ENCODE measurements around the gene FHL5. TPM values are rescaled to one million over a fixed set of nuclear protein-coding genes. Genes with fewer than 3 reads are reported as not detected.

FHL5 gene
- total and polyA plus RNA-seq, 2 donors (not counting 1 experiment from before 2014, with no cell fraction given) = not detected

- ATAC-seq (ENCODE audit: low read depth) (no peak), DNase-seq (no peak)
- Mint-ChIP-seq H3K4me1 (peaks cover 5% of the 10 kb centered on the region), H3K27me3 (peaks cover 11% of the 10 kb centered on the region), H3K27ac (no peak overlapping the region), H3K4me3 (no peak overlapping the region), H3K9me3 (ENCODE audit: insufficient read depth) (no peaks in the 10 kb centered on the region)
- Histone ChIP-seq H3K4me3 (ENCODE audit: control extremely low read depth in 1 of 5, extremely low read depth in 1 of 5, insufficient read depth in 1 of 5, low read depth in 2 of 5, low read length in 4 of 5) (no peak overlapping the region), H3K36me3 (replicated peaks in 1 of 2; ENCODE audit: control extremely low read depth in 1 of 2, control insufficient read depth in 1 of 2, extremely low read depth in 1 of 2, insufficient read depth in 2 of 2, low read length in 1 of 2) (no peaks in the 10 kb centered on the region), H3K27ac (ENCODE audit: low read length in 2 of 2) (no peak overlapping the region), H3K4me2 (replicated peaks; ENCODE audit: low read depth, low read length, poor library complexity, severe bottlenecking) (no peak overlapping the region), H3K27me3 (replicated peaks in 1 of 4; ENCODE audit: control extremely low read depth in 1 of 4, control insufficient read depth in 3 of 4, insufficient read depth in 4 of 4, low read length in 3 of 4) (peaks cover 0 to 6% (median 0%) of the 10 kb centered on the region in 4 experiments), H3K4me1 (ENCODE audit: control insufficient read depth in 2 of 2, insufficient read depth in 2 of 2, low read length in 2 of 2) (peaks cover 0 to 4% of the 10 kb centered on the region in 2 donors), H4K20me1 (ENCODE audit: control insufficient read depth, insufficient read depth, low read length, poor library complexity, severe bottlenecking) (no peaks in the 10 kb centered on the region), H3K79me2 (ENCODE audit: control insufficient read depth, insufficient read depth, low read length) (no peaks in the 10 kb centered on the region), H2AFZ (ENCODE audit: insufficient read depth, low read depth, low read length, poor library complexity, severe bottlenecking) (no peak overlapping the region), H3K9ac (ENCODE audit: low read length) (no peak overlapping the region), H3K9me3 (ENCODE audit: control extremely low read depth in 1 of 3, control insufficient read depth in 2 of 3, insufficient read depth in 1 of 3, low read length in 2 of 3) (peaks cover 0 to 3% (median 0%) of the 10 kb centered on the region in 3 donors)
- POLR2A ChIA-PET = no interaction called here
- intact Hi-C loops (cut with micrococcal nuclease) = no loop called here
- 100% methylated on average over 1 of the region's 1 CpG for WGBS (ENCODE audit: insufficient coverage)
- CTCF ChIA-PET = no interaction called here
- TF ChIP-seq EZH2 (IDR thresholded peaks at IDR 0.05; ENCODE audit: borderline replicate concordance, insufficient read depth, low read depth, low read length, poor library complexity, severe bottlenecking) (no peak), CTCF (IDR thresholded peaks at IDR 0.05) (no peak)
These were observed 90.3 kb downstream of the FHL5 start for GRCh38 chr6:96653181-96653580.

- Mint-ChIP-seq H3K4me1 (peaks cover 5% of the 10 kb centered on the region), H3K27me3 (peaks cover 11% of the 10 kb centered on the region), H3K4me3 (no peak overlapping the region), H3K9me3 (ENCODE audit: insufficient read depth) (peaks cover 3% of the 10 kb centered on the region), H3K27ac (no peak overlapping the region)
- H3K9me3 ChIP-seq (ENCODE audit: control extremely low read depth in 1 of 3, control insufficient read depth in 2 of 3, insufficient read depth in 1 of 3, low read length in 2 of 3) = peaks cover 0 to 3% (median 0%) of the 10 kb centered on the region in 3 donors
- no peak overlapping the region for H3K4me3 ChIP-seq (ENCODE audit: control extremely low read depth in 1 of 5, extremely low read depth in 1 of 5, insufficient read depth in 1 of 5, low read depth in 2 of 5, low read length in 4 of 5)
- ChIA-PET POLR2A (no interaction called here), CTCF (no interaction called here)
- H3K4me1 ChIP-seq (ENCODE audit: control insufficient read depth in 2 of 2, insufficient read depth in 2 of 2, low read length in 2 of 2) = peaks cover 0 to 4% of the 10 kb centered on the region in 2 donors
- no CpG with 5 or more reads among the region's 1 CpG for WGBS (ENCODE audit: insufficient coverage)
- H3K36me3 ChIP-seq (replicated peaks in 1 of 2; ENCODE audit: control extremely low read depth in 1 of 2, control insufficient read depth in 1 of 2, extremely low read depth in 1 of 2, insufficient read depth in 2 of 2, low read length in 1 of 2) = no peaks in the 10 kb centered on the region
- no peak overlapping the region for H2AFZ ChIP-seq (ENCODE audit: insufficient read depth, low read depth, low read length, poor library complexity, severe bottlenecking)
- TF ChIP-seq EZH2 (IDR thresholded peaks at IDR 0.05; ENCODE audit: borderline replicate concordance, insufficient read depth, low read depth, low read length, poor library complexity, severe bottlenecking) (no peak), CTCF (IDR thresholded peaks at IDR 0.05) (no peak)
- H3K27ac ChIP-seq (ENCODE audit: low read length in 2 of 2) = no peak overlapping the region
- ATAC-seq (ENCODE audit: low read depth) (no peak), DNase-seq (no peak)
- no peak overlapping the region for H3K9ac ChIP-seq (ENCODE audit: low read length)
- no peaks in the 10 kb centered on the region for H4K20me1 ChIP-seq (ENCODE audit: control insufficient read depth, insufficient read depth, low read length, poor library complexity, severe bottlenecking)
- no peak overlapping the region for H3K4me2 ChIP-seq (replicated peaks; ENCODE audit: low read depth, low read length, poor library complexity, severe bottlenecking)
- H3K79me2 ChIP-seq (ENCODE audit: control insufficient read depth, insufficient read depth, low read length) = no peaks in the 10 kb centered on the region
- H3K27me3 ChIP-seq (replicated peaks in 1 of 4; ENCODE audit: control extremely low read depth in 1 of 4, control insufficient read depth in 3 of 4, insufficient read depth in 4 of 4, low read length in 3 of 4) = peaks cover 0 to 6% (median 0%) of the 10 kb centered on the region in 4 experiments
- intact Hi-C loops (cut with micrococcal nuclease) = no loop called here
These were observed 93.6 kb downstream of the FHL5 start for GRCh38 chr6:96656567-96656966.

Data from B cell (primary cell).